Mesodermal cell (in vitro differentiated cells): ENCODE results near the gene INSM1.

Experiments
- H3K27ac ChIP-seq: 2 replicates; pipeline ENCODE4 v1.7.0; 2013; ENCODE audit warnings: mild to moderate bottlenecking, low read depth, low read length, moderate library complexity; ENCODE audit not compliant: severe bottlenecking
- H3K36me3 ChIP-seq: 2 replicates; pipeline ENCODE4 v1.7.1; 2013; ENCODE audit warnings: mild to moderate bottlenecking, low read length, moderate library complexity; ENCODE audit not compliant: control insufficient read depth, insufficient read depth
- H3K4me1 ChIP-seq: one replicate; pipeline ENCODE4 v1.7.1; 2013; ENCODE audit warnings: mild to moderate bottlenecking, low read length; ENCODE audit not compliant: insufficient read depth, control insufficient read depth, poor library complexity, severe bottlenecking
- H3K4me3 ChIP-seq: 2 replicates; pipeline ENCODE4 v1.7.0; 2013; ENCODE audit warnings: low read length, control low read depth, mild to moderate bottlenecking; ENCODE audit not compliant: insufficient read depth, poor library complexity, severe bottlenecking; ENCODE audit errors: extremely low read depth
- H3K9me3 ChIP-seq: 2 replicates; pipeline ENCODE4 v1.7.1; 2013; ENCODE audit warnings: mild to moderate bottlenecking, low read length, moderate library complexity; ENCODE audit not compliant: control insufficient read depth
- WGBS, 2 experiments: methylation state at CpG; one replicate each; pipeline ENCODE4 v1.1.5; 2013; ENCODE audit warnings: missing lambda C conversion rate in 2 of 2; ENCODE audit not compliant: insufficient coverage in 2 of 2; 5-methylcytosine and 5-hydroxymethylcytosine counted together

INSM1 gene

DNA sequence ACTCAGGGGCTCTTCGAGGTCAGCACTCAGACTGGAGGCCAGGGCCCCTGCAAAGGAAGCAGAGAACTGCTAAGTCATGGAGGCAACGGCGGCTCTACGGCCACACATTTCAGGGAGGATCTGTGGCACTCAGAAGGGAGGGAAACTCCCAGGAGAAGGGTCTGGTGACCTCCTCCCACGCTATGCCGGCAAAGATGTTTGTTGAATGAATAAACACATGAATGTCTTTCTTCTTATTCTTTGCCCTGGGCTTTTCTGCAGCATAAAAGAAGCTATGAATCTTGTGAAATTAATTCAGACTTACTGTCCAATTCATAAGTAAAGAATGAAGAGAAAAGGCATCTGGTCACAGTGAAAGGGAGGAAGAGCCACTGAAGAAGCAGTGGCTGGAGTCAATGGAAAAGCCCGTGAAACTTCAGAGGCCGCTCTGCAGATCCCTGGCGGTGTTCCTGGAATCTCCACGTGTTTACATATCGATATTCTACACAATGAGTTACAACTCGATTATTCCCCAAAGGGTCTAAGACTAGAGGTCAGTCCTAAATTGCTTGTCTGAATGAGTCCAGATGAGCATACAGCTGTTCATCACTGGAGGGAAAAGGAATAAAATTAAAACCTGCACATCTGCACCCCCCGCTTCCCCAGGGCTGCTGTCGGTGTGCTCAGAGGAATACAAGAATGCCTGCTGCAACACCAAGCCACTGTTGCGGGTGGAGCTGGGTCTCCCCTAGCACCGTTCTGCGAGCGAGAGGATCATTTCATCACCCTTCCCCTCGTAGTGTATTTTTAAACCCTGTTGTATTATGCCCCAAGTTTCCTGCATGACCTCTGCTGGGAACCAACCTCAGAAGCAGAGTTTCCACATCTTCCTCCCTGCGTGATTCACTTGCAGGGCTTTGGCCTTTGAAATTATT, 25.6 kb downstream of the INSM1 start:
- Histone ChIP-seq H3K36me3 (no peaks in the 10 kb centered on the region), H3K4me1 (no peaks in the 10 kb centered on the region), H3K4me3 (no peak overlapping the region), H3K27ac (no peak overlapping the region), H3K9me3 (no peaks in the 10 kb centered on the region)
- 92 to 95% methylated on average over 16 to 17 of the region's 20 CpGs for WGBS, 2 experiments

DNA sequence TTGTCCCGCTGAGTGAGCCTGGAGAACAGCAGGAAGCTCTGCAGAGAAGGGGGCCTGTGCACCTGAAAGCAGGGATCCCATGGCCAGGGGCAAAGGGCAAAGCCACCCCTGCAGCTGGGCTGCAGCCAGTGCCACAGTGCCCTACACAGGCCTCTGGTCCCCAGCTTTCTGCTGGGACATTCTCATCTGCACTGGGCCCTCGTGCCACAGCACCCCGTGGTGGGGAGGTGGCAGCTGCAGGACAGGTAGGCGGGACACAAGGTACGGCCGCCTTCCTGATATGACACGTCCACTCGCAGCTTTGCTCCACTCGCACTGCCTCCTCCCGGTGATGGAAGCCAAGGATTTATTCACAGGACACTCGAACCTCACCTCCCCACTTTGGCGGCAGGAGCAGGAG, 27.2 kb downstream of the INSM1 start:
- H3K4me1 ChIP-seq: no peaks in the 10 kb centered on the region
- 87 to 93% methylated on average over 11 to 12 of the region's 12 CpGs for WGBS, 2 experiments
- no peak overlapping the region for H3K27ac ChIP-seq
- no peaks in the 10 kb centered on the region for H3K9me3 ChIP-seq
- H3K36me3 ChIP-seq: no peaks in the 10 kb centered on the region
- no peak overlapping the region for H3K4me3 ChIP-seq

DNA sequence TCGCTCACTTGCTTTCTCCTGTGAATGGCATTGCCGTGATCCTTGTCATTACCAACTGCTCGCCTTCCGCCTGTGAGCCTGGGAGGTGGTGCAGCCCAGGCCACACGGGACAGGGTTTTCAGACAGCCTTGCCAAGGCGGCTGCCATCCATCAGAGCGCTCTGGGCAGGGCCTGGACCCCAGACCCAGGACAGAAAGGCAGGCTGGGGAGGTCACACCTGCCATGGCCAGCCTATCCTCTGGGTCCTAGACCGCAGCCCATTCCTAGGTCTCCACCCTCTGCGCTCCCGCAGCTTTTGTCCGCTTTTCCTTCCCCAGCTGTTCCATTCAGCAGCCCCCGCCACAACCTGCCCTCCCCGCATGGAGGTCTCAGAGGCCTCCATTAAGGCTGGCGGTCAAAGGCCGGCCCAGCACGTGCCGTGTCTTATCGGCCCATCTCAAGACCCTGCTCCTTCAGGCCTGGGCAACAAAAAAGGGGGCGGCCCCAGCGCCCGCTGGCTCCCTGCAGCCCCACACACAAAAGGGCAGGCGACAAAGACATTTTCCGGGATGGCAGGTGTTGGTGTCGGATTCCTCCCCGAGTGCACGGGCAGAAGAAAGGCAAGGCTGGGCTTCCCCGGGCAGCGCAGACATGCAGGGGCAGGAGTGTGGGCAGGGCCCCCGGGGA, 28.1 kb downstream of the INSM1 start:
- H3K36me3 ChIP-seq: no peaks in the 10 kb centered on the region
- no peak overlapping the region for H3K27ac ChIP-seq
- WGBS, 2 experiments: 66 to 79% methylated on average over 19 to 28 of the region's 29 CpGs
- H3K4me1 ChIP-seq: no peaks in the 10 kb centered on the region
- no peak overlapping the region for H3K4me3 ChIP-seq
- no peaks in the 10 kb centered on the region for H3K9me3 ChIP-seq

DNA sequence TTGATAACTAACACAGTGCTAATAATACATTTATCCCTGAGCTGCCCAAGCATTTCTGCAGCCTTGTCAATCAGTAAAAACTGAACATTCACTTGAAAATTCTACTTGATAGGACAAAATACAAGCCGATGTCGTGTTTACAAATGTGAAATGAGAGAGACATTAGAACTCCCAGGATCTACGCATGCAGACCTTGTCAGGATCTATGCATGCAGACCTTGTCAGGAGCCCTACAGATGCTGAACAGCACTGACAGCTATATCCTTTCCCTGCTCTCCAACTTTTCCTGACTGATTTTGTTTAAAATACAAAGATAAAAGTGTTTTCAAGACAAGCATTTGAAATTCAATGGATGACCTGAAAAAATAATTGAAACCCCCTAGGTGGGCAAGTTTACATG, 28.9 kb downstream of the INSM1 start:
- 86 to 94% methylated on average over 3 of the region's 3 CpGs for WGBS, 2 experiments

DNA sequence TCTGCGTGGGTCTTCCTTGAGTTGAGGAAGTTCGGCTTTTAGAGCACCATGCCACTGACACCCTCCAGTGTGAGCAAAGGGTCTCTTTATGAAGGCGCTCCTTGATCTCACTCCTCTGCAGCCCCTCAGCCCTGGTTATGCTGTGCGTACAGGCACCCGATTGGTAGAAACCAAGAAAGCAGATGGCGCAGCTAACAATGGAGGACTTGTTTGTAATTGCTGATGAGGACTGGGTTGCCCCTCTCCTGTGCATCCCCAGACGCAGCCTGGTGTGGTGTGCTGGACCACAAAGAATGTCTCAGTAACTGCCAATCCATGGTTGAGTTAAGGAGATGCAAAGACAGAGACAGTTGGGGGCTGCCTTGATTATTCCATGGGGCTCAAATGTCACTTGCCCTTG, 30.2 kb downstream of the INSM1 start:
- WGBS, 2 experiments: 96 to 100% methylated on average over 5 of the region's 7 CpGs
- no peaks in the 10 kb centered on the region for H3K9me3 ChIP-seq
- H3K4me1 ChIP-seq: no peaks in the 10 kb centered on the region
- no peak overlapping the region for H3K27ac ChIP-seq
- no peak overlapping the region for H3K4me3 ChIP-seq
- H3K36me3 ChIP-seq: no peaks in the 10 kb centered on the region

More for the DNA sequence above, 28.9 kb downstream of the INSM1 start:
- Histone ChIP-seq H3K4me1 (no peaks in the 10 kb centered on the region), H3K36me3 (no peaks in the 10 kb centered on the region), H3K9me3 (no peaks in the 10 kb centered on the region), H3K4me3 (no peak overlapping the region), H3K27ac (no peak overlapping the region)

DNA sequence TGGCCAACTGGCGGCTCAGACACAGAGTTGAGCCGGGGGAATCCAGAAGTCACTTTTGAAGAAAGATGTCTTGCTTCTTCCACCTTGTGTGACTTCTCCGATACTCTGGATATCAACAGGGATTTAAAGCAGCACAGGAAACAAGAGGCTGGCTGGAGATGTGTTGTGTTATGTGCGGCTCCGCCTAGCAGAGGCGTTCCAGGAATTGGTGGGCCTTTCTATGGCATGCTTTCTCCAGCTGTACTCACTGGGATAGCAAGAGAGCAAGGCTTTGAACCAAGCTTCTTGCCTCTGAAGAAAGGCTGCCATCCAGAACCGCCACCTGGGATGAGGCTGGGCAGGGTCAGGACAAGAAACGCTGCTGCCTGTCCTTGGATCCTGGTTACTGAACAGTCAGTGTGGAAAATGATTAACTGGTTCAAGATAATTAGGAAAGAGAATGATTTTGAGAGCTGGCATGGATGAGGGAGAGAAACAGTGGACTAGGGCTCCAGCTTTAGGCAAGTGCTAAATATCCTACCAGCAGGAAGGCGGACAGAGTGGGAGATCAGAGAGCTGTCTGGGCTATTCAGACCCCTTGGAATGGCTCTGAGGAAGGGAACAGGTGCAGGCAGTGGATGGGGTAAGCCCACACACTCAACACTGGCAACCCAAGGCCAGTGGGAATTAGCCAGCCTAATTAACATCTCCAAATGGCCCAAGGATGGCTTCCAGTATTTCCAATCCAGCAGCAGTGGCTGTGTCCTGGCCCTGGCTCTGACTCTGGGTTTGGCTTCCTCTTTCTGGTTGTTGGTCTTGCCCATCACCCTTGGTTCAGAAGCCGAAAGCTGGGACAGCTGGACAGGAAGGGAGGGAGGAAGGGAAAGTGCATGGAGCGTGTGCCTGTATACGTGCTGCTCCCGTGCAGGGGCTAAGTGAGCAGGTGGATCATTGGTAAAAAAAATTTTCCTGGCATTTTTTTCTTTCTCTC, 31.9 kb downstream of the INSM1 start:
- Histone ChIP-seq H3K4me1 (no peaks in the 10 kb centered on the region), H3K27ac (no peak overlapping the region), H3K4me3 (no peak overlapping the region), H3K36me3 (no peaks in the 10 kb centered on the region), H3K9me3 (no peaks in the 10 kb centered on the region)
- 90 to 93% methylated on average over 9 to 10 of the region's 13 CpGs for WGBS, 2 experiments

DNA sequence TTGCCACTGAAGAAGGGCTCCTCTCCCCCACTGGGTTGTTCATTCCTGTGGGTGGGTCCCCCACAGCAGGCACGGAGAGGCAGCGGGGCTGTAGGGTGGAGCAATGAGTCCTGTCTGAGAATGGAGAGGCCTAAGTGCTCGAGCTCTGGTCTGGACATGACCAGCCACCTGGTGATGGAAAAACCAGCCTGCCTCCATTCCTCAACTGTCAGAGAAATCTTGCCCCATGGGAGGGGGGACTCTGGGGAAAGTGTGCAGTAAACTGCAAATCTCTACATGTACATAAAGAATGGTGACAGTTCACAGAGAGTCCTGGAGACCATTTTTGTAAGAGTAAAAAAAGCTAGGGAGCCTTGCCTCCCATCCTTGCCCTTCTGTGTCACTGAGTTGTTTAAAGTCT, 34.1 kb downstream of the INSM1 start:
- H3K4me1 ChIP-seq: no peaks in the 10 kb centered on the region
- H3K27ac ChIP-seq: no peak overlapping the region
- no peaks in the 10 kb centered on the region for H3K9me3 ChIP-seq
- H3K36me3 ChIP-seq: no peaks in the 10 kb centered on the region
- WGBS, 2 experiments: 80 to 100% methylated on average over 1 to 2 of the region's 3 CpGs
- no peak overlapping the region for H3K4me3 ChIP-seq

DNA sequence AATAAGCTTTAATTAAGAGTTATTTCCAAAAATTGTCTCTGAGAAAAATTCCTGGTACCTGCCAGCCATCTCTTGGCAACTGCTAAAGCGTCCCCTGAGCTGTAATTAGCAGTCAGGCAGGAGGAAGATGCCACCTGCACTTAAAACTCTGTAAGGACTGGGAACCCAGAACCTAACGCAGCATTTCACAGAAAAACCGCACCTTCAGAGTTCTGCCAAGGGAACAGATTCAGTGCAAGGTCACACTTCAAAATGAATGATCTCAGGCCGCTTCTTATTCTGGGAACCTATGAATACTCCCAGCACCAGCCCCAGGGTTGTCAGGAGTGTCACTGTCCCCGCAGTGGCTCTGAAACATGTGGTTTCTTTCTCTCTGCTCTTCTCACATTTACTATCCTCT, 36.7 kb downstream of the INSM1 start:
- H3K4me1 ChIP-seq: peaks cover 4% of the 10 kb centered on the region
- no peak overlapping the region for H3K27ac ChIP-seq
- H3K36me3 ChIP-seq: no peaks in the 10 kb centered on the region
- no peak overlapping the region for H3K4me3 ChIP-seq
- 93 to 97% methylated on average over 4 to 5 of the region's 5 CpGs for WGBS, 2 experiments
- H3K9me3 ChIP-seq: no peaks in the 10 kb centered on the region

DNA sequence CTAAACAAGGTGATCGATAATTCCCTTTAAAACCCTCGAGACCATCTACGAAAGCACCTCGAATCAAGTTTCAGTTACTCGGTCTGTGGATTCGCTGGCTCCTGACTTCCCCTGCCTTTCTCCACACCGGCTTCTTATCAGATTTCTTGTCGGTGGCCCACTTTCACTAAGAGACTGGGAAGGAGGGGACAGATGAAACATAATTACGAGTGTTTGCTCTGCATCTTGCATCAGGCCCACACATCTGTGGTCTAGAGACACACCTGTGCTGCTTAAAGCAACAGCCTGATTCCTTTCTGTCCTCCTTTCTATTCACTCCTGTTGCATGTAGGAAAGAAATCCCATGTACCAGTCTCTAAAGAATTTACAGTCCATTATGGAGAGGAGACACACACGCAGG, 37.7 kb downstream of the INSM1 start:
- H3K4me3 ChIP-seq: no peak overlapping the region
- H3K9me3 ChIP-seq: no peaks in the 10 kb centered on the region
- 90 to 95% methylated on average over 9 of the region's 10 CpGs for WGBS, 2 experiments
- no peak overlapping the region for H3K27ac ChIP-seq
- peaks cover 5% of the 10 kb centered on the region for H3K4me1 ChIP-seq
- no peaks in the 10 kb centered on the region for H3K36me3 ChIP-seq

DNA sequence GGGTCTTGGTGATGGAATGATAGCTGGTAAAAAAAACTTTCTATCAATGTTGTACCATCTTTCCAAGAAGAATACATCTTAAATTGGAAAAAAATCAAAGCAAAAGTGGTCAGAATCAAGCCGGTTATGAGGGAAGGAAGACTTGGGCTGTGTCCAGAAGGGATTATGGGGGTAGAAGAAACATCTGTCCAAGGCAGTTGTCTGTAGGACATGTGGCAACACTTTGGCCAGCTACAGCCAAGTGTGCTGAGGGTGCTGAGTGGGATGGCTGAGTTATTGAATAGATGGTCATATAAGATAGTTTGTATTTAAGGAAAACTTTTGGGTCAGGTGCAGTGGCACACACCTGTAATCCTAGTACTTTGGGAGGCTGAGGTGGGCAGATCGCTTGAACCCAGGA, 38.4 kb downstream of the INSM1 start:
- 88 to 94% methylated on average over 1 to 2 of the region's 2 CpGs for WGBS, 2 experiments
- no peaks in the 10 kb centered on the region for H3K36me3 ChIP-seq
- no peaks in the 10 kb centered on the region for H3K9me3 ChIP-seq

More for the DNA sequence above, 38.4 kb downstream of the INSM1 start:
- Histone ChIP-seq H3K4me3 (no peak overlapping the region), H3K4me1 (peaks cover 9% of the 10 kb centered on the region), H3K27ac (no peak overlapping the region)
